IPS-15b (cell line): ENCODE data around the gene TPRX1.
"Not testable (repeated sequence)": the region's sequence is repeated elsewhere in the genome, so short reads cannot be mapped to it uniquely, and the experiment has no call there.

Experiments
- H3K27me3 ChIP-seq: one replicate; pipeline ENCODE4 v1.6.1; 2013; ENCODE audit warnings: low read length; ENCODE audit not compliant: control insufficient read depth, insufficient read depth
- H3K36me3 ChIP-seq: one replicate; pipeline ENCODE4 v1.6.1; 2013; ENCODE audit warnings: low read length; ENCODE audit not compliant: control insufficient read depth, insufficient read depth
- H3K4me1 ChIP-seq: one replicate; pipeline ENCODE4 v1.6.1; 2013; ENCODE audit warnings: mild to moderate bottlenecking, low read length; ENCODE audit not compliant: control insufficient read depth, insufficient read depth
- H3K4me3 ChIP-seq: one replicate; pipeline ENCODE4 v1.5.1; 2013; ENCODE audit warnings: low read depth, low read length
- H3K9ac ChIP-seq: one replicate; pipeline ENCODE4 v1.6.1; 2013; ENCODE audit warnings: low read depth, mild to moderate bottlenecking, low read length
- H3K9me3 ChIP-seq: one replicate; pipeline ENCODE4 v1.6.1; 2013; ENCODE audit warnings: mild to moderate bottlenecking, low read length; ENCODE audit not compliant: control insufficient read depth, insufficient read depth

Gene TPRX1

GRCh38 chr19:47804451-47804850, at the start of gene TPRX1:
TPRX1 (minus strand) TSS chr19:47804551; CDS start chr19:47804539, 12 bp downstream.
- H3K4me1 ChIP-seq, H3K9ac ChIP-seq, H3K9me3 ChIP-seq, H3K36me3 ChIP-seq, H3K4me3 ChIP-seq, H3K27me3 ChIP-seq: not testable (repeated sequence)

- Histone ChIP-seq H3K27me3 (no peaks in the 10 kb centered on the region), H3K36me3 (no peaks in the 10 kb centered on the region), H3K4me1 (peaks cover 5% of the 10 kb centered on the region), H3K4me3 (no peak overlapping the region), H3K9me3 (no peaks in the 10 kb centered on the region), H3K9ac (no peak overlapping the region)
These were observed 48.7 kb upstream of the TPRX1 start for GRCh38 chr19:47853003-47853402.

- peak overlapping the region; percentile 58 for H3K9ac ChIP-seq
- no peaks in the 10 kb centered on the region for H3K9me3 ChIP-seq
These were observed 44.6 kb upstream of the TPRX1 start for GRCh38 chr19:47848823-47849473.

GRCh38 chr19:47848425-47848822, 44.1 kb upstream of the TPRX1 start:
- no peaks in the 10 kb centered on the region for H3K9me3 ChIP-seq
- peak overlapping the region; percentile 58 for H3K9ac ChIP-seq
- H3K27me3 ChIP-seq, result no peaks in the 10 kb centered on the region
- peaks cover 5% of the 10 kb centered on the region for H3K4me1 ChIP-seq
- H3K4me3 ChIP-seq, result peak overlapping the region; percentile 56
- no peaks in the 10 kb centered on the region for H3K36me3 ChIP-seq

More at GRCh38 chr19:47848823-47849473, 44.6 kb upstream of the TPRX1 start:
- no peaks in the 10 kb centered on the region for H3K27me3 ChIP-seq
- no peaks in the 10 kb centered on the region for H3K36me3 ChIP-seq
- H3K4me3 ChIP-seq, result peak overlapping the region; percentile 56
- H3K4me1 ChIP-seq, result peaks cover 5% of the 10 kb centered on the region

GRCh38 chr19:47842941-47843340, 38.6 kb upstream of the TPRX1 start:
- H3K4me3 ChIP-seq, result no peak overlapping the region
- H3K9me3 ChIP-seq, result no peaks in the 10 kb centered on the region
- peaks cover 2% of the 10 kb centered on the region for H3K4me1 ChIP-seq
- no peaks in the 10 kb centered on the region for H3K36me3 ChIP-seq
- H3K9ac ChIP-seq, result no peak overlapping the region
- no peaks in the 10 kb centered on the region for H3K27me3 ChIP-seq

- no peaks in the 10 kb centered on the region for H3K36me3 ChIP-seq
These were observed 35.6 kb upstream of the TPRX1 start for GRCh38 chr19:47839913-47840312.

GRCh38 chr19:47839411-47839810, 35.1 kb upstream of the TPRX1 start:
- no peak overlapping the region for H3K4me3 ChIP-seq
- H3K36me3 ChIP-seq, result no peaks in the 10 kb centered on the region
- H3K9ac ChIP-seq, result no peak overlapping the region
- no peaks in the 10 kb centered on the region for H3K9me3 ChIP-seq
- peaks cover 2% of the 10 kb centered on the region for H3K4me1 ChIP-seq
- H3K27me3 ChIP-seq, result no peaks in the 10 kb centered on the region

More at GRCh38 chr19:47839913-47840312, 35.6 kb upstream of the TPRX1 start:
- Histone ChIP-seq H3K9ac (no peak overlapping the region), H3K9me3 (no peaks in the 10 kb centered on the region), H3K4me3 (no peak overlapping the region), H3K4me1 (peaks cover 2% of the 10 kb centered on the region), H3K27me3 (no peaks in the 10 kb centered on the region)

GRCh38 chr19:47836038-47836437, 31.7 kb upstream of the TPRX1 start:
- no peaks in the 10 kb centered on the region for H3K27me3 ChIP-seq
- H3K4me3 ChIP-seq, result no peak overlapping the region
- no peaks in the 10 kb centered on the region for H3K9me3 ChIP-seq
- H3K36me3 ChIP-seq, result no peaks in the 10 kb centered on the region
- H3K4me1 ChIP-seq, result peaks cover 2% of the 10 kb centered on the region
- H3K9ac ChIP-seq, result no peak overlapping the region

GRCh38 chr19:47832723-47833122, 28.4 kb upstream of the TPRX1 start:
- Histone ChIP-seq H3K4me3 (no peak overlapping the region), H3K36me3 (no peaks in the 10 kb centered on the region), H3K27me3 (no peaks in the 10 kb centered on the region), H3K4me1 (no peaks in the 10 kb centered on the region), H3K9ac (no peak overlapping the region), H3K9me3 (no peaks in the 10 kb centered on the region)

GRCh38 chr19:47826800-47827199, 22.4 kb upstream of the TPRX1 start:
- Histone ChIP-seq H3K9me3 (no peaks in the 10 kb centered on the region), H3K9ac (no peak overlapping the region), H3K27me3 (no peaks in the 10 kb centered on the region), H3K4me3 (no peak overlapping the region), H3K36me3 (no peaks in the 10 kb centered on the region), H3K4me1 (peaks cover 2% of the 10 kb centered on the region)

GRCh38 chr19:47824396-47824795, 20.0 kb upstream of the TPRX1 start:
- peaks cover 9% of the 10 kb centered on the region for H3K4me1 ChIP-seq
- no peak overlapping the region for H3K4me3 ChIP-seq
- no peaks in the 10 kb centered on the region for H3K36me3 ChIP-seq
- no peak overlapping the region for H3K9ac ChIP-seq
- H3K9me3 ChIP-seq, result no peaks in the 10 kb centered on the region
- H3K27me3 ChIP-seq, result no peaks in the 10 kb centered on the region

GRCh38 chr19:47821460-47822020, 17.2 kb upstream of the TPRX1 start, which contains the start of gene CRX:
CRX (plus strand) TSS chr19:47821937; CDS start chr19:47834444, 12,507 bp downstream.
- Histone ChIP-seq H3K9ac (no peak within 1 kb of the TSS), H3K36me3 (no peaks in the 10 kb centered on the region), H3K4me3 (no peak within 1 kb of the TSS), H3K27me3 (no peaks in the 10 kb centered on the region), H3K4me1 (peaks cover 12% of the 10 kb centered on the region), H3K9me3 (no peaks in the 10 kb centered on the region)
